HEK293 (cell line): ENCODE data around the gene GPRASP2.

ENCODE experiments used
- CTCF ChIA-PET: fragments of 350-600 bp; formaldehyde crosslinking; extraction: SDS; loops from one replicate; lab custom pipeline; 2021; ENCODE audit warnings: antibody characterized with exemption; lab: Yijun Ruan, JAX
- POLR2A ChIA-PET: fragments of 300-600 bp; formaldehyde crosslinking; extraction: SDS; loops from one replicate; lab custom pipeline; 2020; ENCODE audit warnings: antibody characterized with exemption, inconsistent platforms; lab: Yijun Ruan, JAX
- H3K27ac ChIP-seq: fragments of 200-500 bp; sonication (Bioruptor generic); 2 replicates; pipeline ENCODE4 v1.5.1; 2014; ENCODE audit warnings: low read depth, low read length, control low read depth, inconsistent platforms; ENCODE audit errors: extremely low read depth
- H3K36me3 ChIP-seq, 2 experiments: fragments of 200-500 bp in 1 of 2; sonication (Bioruptor generic) in 1 of 2; 1 replicate in 1 of 2; 2 replicates in 1 of 2; pipeline ENCODE4 v1.5.1; 2014 to 2017; ENCODE audit warnings: inconsistent platforms in 2 of 2, low read length in 2 of 2; ENCODE audit not compliant: control insufficient read depth in 2 of 2, insufficient read depth in 1 of 2
- H3K4me1 ChIP-seq: fragments of 200-500 bp; sonication (Bioruptor generic); 2 replicates; pipeline ENCODE4 v1.5.1; 2014; ENCODE audit warnings: mild to moderate bottlenecking, low read length, inconsistent platforms; ENCODE audit not compliant: control insufficient read depth, insufficient read depth
- H3K4me3 ChIP-seq: 2 replicates; pipeline ENCODE4 v1.5.1; 2011; ENCODE audit warnings: low read depth, mild to moderate bottlenecking, control low read depth, low read length, moderate library complexity
- H3K9me3 ChIP-seq: fragments of 200-500 bp; sonication (Bioruptor generic); 2 replicates; pipeline ENCODE4 v1.5.1; 2014; ENCODE audit warnings: low read depth, low read length, inconsistent platforms; ENCODE audit not compliant: control insufficient read depth, insufficient read depth
- FEZF1 ChIP-seq: fragments of 450-650 bp; formaldehyde crosslinking; IDR thresholded peaks from 2 replicates; pipeline ENCODE4 v1.5.1; 2016; ENCODE audit warnings: missing biosample characterization, missing genetic modification characterization
- KLF9 ChIP-seq: fragments of 450-650 bp; formaldehyde crosslinking; IDR thresholded peaks from 2 replicates; pipeline ENCODE4 v1.5.1; 2016; ENCODE audit warnings: missing biosample characterization, missing genetic modification characterization, low read depth
- PRDM1 ChIP-seq: fragments of 450-650 bp; formaldehyde crosslinking; IDR thresholded peaks from 2 replicates; pipeline ENCODE4; 2016; ENCODE audit warnings: missing biosample characterization, missing genetic modification characterization
- ZBTB48 ChIP-seq: fragments of 450-650 bp; formaldehyde crosslinking; IDR thresholded peaks from 2 replicates; pipeline ENCODE4 v1.5.1; 2016; ENCODE audit warnings: missing biosample characterization, missing genetic modification characterization
- ZBTB8A ChIP-seq: fragments of 450-650 bp; formaldehyde crosslinking; IDR thresholded peaks from 2 replicates; pipeline ENCODE4 v1.5.1; 2016; ENCODE audit warnings: missing biosample characterization, missing genetic modification characterization
- ZIC2 ChIP-seq: fragments of 450-650 bp; formaldehyde crosslinking; IDR thresholded peaks from 2 replicates; pipeline ENCODE4 v1.5.1; 2016; ENCODE audit warnings: missing biosample characterization, missing genetic modification characterization
- ZNF140 ChIP-seq: fragments of 450-650 bp; formaldehyde crosslinking; IDR thresholded peaks from 2 replicates; pipeline ENCODE4 v1.5.1; 2016; ENCODE audit warnings: missing biosample characterization, missing genetic modification characterization
- ZNF211 ChIP-seq: fragments of 450-650 bp; formaldehyde crosslinking; IDR thresholded peaks from 2 replicates; pipeline ENCODE4 v1.5.1; 2016; ENCODE audit warnings: low read depth, missing biosample characterization, missing genetic modification characterization
- ZNF391 ChIP-seq: fragments of 450-650 bp; formaldehyde crosslinking; IDR thresholded peaks from 2 replicates; pipeline ENCODE4 v1.5.1; 2016; ENCODE audit warnings: low read depth, missing biosample characterization, missing genetic modification characterization, borderline replicate concordance
- ZNF416 ChIP-seq: fragments of 450-650 bp; formaldehyde crosslinking; IDR thresholded peaks from 2 replicates; pipeline ENCODE4 v1.5.1; 2016; ENCODE audit warnings: missing biosample characterization, missing genetic modification characterization
- ZNF426 ChIP-seq: fragments of 450-650 bp; formaldehyde crosslinking; IDR thresholded peaks from 2 replicates; pipeline ENCODE4 v1.5.1; 2017; ENCODE audit warnings: missing biosample characterization, missing genetic modification characterization, mild to moderate bottlenecking, inconsistent platforms, moderate library complexity
- ZNF433 ChIP-seq: fragments of 450-650 bp; formaldehyde crosslinking; IDR thresholded peaks from 2 replicates; pipeline ENCODE4 v1.5.1; 2016; ENCODE audit warnings: missing biosample characterization, missing genetic modification characterization, low read depth
- ZNF548 ChIP-seq: fragments of 450-650 bp; formaldehyde crosslinking; IDR thresholded peaks from 2 replicates; pipeline ENCODE4 v1.5.1; 2016; ENCODE audit warnings: missing biosample characterization, missing genetic modification characterization
- ZNF555 ChIP-seq: fragments of 450-650 bp; formaldehyde crosslinking; conservative IDR thresholded peaks from 2 replicates; pipeline ENCODE4 v1.5.1; 2017; ENCODE audit warnings: missing biosample characterization, mild to moderate bottlenecking, missing genetic modification characterization, inconsistent platforms
- ZNF629 ChIP-seq: fragments of 450-650 bp; formaldehyde crosslinking; IDR thresholded peaks from 2 replicates; pipeline ENCODE4 v1.5.1; 2017; ENCODE audit warnings: missing biosample characterization, missing genetic modification characterization
- ZNF664 ChIP-seq: fragments of 450-650 bp; formaldehyde crosslinking; IDR thresholded peaks from 2 replicates; pipeline ENCODE4 v1.5.1; 2016; ENCODE audit warnings: missing biosample characterization, missing genetic modification characterization
- ZNF768 ChIP-seq: fragments of 450-650 bp; formaldehyde crosslinking; IDR thresholded peaks from 2 replicates; pipeline ENCODE4 v1.5.1; 2018; ENCODE audit warnings: missing biosample characterization, mild to moderate bottlenecking, missing genetic modification characterization
- TF ChIP-seq, protein P1 (sequence below): fragments of 450-650 bp; formaldehyde crosslinking; IDR thresholded peaks from 2 replicates; pipeline ENCODE4 v1.5.1; 2017; ENCODE audit warnings: missing biosample characterization, missing genetic modification characterization
- TF ChIP-seq, protein P2 (sequence below): fragments of 450-650 bp; formaldehyde crosslinking; IDR thresholded peaks from 2 replicates; pipeline ENCODE4 v1.5.1; 2016; ENCODE audit warnings: missing biosample characterization, missing genetic modification characterization

The GPRASP2 gene

DNA sequence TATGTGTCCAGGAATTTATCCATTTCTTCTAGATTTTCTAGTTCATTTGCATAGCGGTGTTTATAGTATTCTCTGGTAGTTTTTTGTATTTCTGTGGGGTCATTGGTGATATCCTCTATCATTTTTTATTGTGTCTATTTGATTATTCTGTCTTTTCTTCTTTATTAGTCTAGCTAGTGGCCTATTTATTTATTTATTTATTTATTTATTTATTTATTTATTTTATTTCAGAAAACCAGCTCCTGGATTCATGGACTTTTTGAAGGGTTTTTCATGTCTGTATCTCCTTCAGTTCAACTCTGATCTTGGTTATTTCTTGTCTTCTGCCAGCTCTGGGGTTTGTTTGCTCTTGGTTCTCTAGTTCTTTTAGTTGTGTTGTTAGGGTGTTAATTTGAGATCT lies 34.8 kb upstream of the GPRASP2 start (continued):
- peak; percentile 55; the same call in 1 of the 2 replicates for TF ChIP-seq ZNF140 (tag by site-specific recombination)
- TF ChIP-seq ZNF555 (tag by site-specific recombination) = peak; percentile 72
- TF ChIP-seq ZBTB8A (tag by site-specific recombination) = peak; percentile 25; the same call in 1 of the 2 replicates
- TF ChIP-seq ZNF426 (tag by site-specific recombination) = peak; percentile 48

DNA sequence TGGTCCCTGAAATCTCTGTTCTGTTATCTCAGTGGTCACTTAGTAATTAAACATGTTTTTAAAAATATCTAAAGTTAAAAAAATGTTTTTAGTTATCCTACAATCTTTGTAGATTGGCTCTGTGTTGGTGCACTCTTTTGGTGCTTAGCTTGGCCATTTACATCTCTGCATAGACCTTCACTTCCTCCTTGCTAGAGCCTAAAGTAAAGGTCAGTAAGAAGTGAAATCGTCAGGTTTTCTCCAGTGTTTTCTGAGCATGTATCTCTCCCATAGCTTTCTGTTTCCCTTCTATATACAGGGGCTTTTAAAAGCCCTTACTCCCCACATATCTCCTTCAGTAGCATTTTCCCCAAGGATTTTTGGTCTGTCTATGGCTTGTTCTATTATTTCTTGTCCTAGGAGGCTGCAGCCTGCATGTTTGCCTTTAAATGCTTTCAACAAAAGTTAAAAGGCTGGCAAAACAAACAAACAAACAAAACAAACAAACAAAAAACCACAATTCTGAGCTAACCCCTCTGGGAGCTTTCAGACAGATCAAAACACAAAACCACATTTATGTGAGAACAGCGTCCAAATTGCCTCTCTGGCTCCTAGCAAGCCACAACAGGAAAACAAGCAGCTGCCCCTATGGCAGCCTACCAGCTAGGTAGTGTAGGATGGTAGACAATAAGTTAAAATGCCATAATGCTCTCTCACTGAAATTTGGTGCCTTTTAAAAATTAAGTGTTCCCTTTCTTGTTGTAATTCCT lies 27.3 kb upstream of the GPRASP2 start:
- ChIA-PET POLR2A (no interaction called here), CTCF (no interaction called here)
- no peak overlapping the region for H3K27ac ChIP-seq
- no peak overlapping the region for H3K4me3 ChIP-seq
- 0 out of 2 replicates have a peak, but pooled peaks cover 3% of the 10 kb centered on the region for H3K9me3 ChIP-seq
- TF ChIP-seq KLF9 = no peak
- TF ChIP-seq ZNF416 = no peak
- no peak for TF ChIP-seq ZBTB48 (tag by site-specific recombination)
- TF ChIP-seq, protein P1, sequence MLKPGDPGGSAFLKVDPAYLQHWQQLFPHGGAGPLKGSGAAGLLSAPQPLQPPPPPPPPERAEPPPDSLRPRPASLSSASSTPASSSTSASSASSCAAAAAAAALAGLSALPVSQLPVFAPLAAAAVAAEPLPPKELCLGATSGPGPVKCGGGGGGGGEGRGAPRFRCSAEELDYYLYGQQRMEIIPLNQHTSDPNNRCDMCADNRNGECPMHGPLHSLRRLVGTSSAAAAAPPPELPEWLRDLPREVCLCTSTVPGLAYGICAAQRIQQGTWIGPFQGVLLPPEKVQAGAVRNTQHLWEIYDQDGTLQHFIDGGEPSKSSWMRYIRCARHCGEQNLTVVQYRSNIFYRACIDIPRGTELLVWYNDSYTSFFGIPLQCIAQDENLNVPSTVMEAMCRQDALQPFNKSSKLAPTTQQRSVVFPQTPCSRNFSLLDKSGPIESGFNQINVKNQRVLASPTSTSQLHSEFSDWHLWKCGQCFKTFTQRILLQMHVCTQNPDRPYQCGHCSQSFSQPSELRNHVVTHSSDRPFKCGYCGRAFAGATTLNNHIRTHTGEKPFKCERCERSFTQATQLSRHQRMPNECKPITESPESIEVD (tag by site-specific recombination) = no peak
- TF ChIP-seq, protein P2, sequence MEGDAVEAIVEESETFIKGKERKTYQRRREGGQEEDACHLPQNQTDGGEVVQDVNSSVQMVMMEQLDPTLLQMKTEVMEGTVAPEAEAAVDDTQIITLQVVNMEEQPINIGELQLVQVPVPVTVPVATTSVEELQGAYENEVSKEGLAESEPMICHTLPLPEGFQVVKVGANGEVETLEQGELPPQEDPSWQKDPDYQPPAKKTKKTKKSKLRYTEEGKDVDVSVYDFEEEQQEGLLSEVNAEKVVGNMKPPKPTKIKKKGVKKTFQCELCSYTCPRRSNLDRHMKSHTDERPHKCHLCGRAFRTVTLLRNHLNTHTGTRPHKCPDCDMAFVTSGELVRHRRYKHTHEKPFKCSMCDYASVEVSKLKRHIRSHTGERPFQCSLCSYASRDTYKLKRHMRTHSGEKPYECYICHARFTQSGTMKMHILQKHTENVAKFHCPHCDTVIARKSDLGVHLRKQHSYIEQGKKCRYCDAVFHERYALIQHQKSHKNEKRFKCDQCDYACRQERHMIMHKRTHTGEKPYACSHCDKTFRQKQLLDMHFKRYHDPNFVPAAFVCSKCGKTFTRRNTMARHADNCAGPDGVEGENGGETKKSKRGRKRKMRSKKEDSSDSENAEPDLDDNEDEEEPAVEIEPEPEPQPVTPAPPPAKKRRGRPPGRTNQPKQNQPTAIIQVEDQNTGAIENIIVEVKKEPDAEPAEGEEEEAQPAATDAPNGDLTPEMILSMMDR = no peak
- TF ChIP-seq ZNF629 (tag by site-specific recombination) = no peak
- no peak for TF ChIP-seq ZNF664 (tag by site-specific recombination)
- TF ChIP-seq ZNF548 (tag by site-specific recombination) = no peak
- TF ChIP-seq ZNF768 = no peak
- TF ChIP-seq ZNF433 (tag by site-specific recombination) = no peak
- TF ChIP-seq FEZF1 (tag by site-specific recombination) = no peak
- no peaks in the 10 kb centered on the region for H3K36me3 ChIP-seq
- H3K4me1 ChIP-seq = no peaks in the 10 kb centered on the region

DNA sequence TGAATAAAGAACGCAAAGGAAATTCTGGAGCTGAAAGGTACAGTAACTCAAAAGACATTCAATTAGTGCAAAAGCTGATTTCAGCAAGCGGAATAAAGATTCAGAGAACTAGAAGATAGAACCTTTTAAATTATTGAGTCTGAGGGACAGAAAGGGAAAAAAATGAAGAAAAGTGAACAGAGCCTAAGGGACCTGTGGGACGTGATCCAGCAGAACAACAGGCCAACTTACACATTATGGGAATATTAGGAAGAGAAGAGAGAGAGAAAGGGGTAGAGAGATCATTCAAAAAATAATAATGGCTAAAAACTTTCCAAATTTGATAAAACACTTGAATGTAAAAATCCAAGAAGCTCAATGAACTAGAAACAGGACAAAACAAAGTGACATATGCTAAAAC lies 17.5 kb upstream of the GPRASP2 start:
- TF ChIP-seq ZIC2 (no peak), ZNF391 (tag by site-specific recombination) (no peak), PRDM1 (tag by site-specific recombination) (no peak), ZNF664 (tag by site-specific recombination) (no peak), ZNF211 (tag by site-specific recombination) (no peak)
- Histone ChIP-seq H3K4me1 (no peaks in the 10 kb centered on the region), H3K4me3 (no peak overlapping the region), H3K27ac (no peak overlapping the region), H3K9me3 (no peaks in the 10 kb centered on the region), H3K36me3 (no peaks in the 10 kb centered on the region)
- ChIA-PET CTCF (no interaction called here), POLR2A (no interaction called here)
